Neural cell (in vitro differentiated cells): ENCODE data around the gene G2E3. TPM values are rescaled to one million over a fixed set of nuclear protein-coding genes. Genes with fewer than 3 reads are reported as not detected.
A peak's percentile ranks its signal among the peaks of the same experiment; 100 is the strongest.

Experiments
- H2AFZ ChIP-seq: fragments of 200-600, 300-800 bp; sonication (generic), shearing (Covaris generic); 2 replicates; pipeline ENCODE4 v1.6.0; 2014; ENCODE audit warnings: low read depth, mild to moderate bottlenecking, antibody characterized with exemption, low read length, moderate library complexity
- H3F3A ChIP-seq: fragments of 200-600 bp; shearing (Covaris generic); 2 replicates; pipeline ENCODE4 v1.6.1; 2016; ENCODE audit warnings: mild to moderate bottlenecking, moderate library complexity, mixed read lengths, antibody characterized with exemption, low read length; ENCODE audit not compliant: insufficient read depth, poor library complexity, severe bottlenecking
- H3K27ac ChIP-seq: fragments of 200-600, 300-800 bp; sonication (generic), shearing (Covaris generic); 2 replicates; pipeline ENCODE4 v1.5.1; 2014; ENCODE audit warnings: mild to moderate bottlenecking, low read length, moderate library complexity
- H3K27me3 ChIP-seq: fragments of 300-800, 200-600 bp; sonication (generic), shearing (Covaris generic); 2 replicates; pipeline ENCODE4 v1.6.0; 2014; ENCODE audit warnings: mild to moderate bottlenecking, low read depth, low read length, moderate library complexity; ENCODE audit not compliant: insufficient read depth
- H3K36me3 ChIP-seq: fragments of 300-800, 200-600 bp; sonication (generic), shearing (Covaris generic); 2 replicates; pipeline ENCODE4 v1.5.1; 2014; ENCODE audit warnings: mild to moderate bottlenecking, antibody characterized with exemption, low read length, moderate library complexity; ENCODE audit not compliant: insufficient read depth
- H3K4me2 ChIP-seq: fragments of 300-800, 200-600 bp; sonication (generic), shearing (Covaris generic); 2 replicates; pipeline ENCODE4 v1.6.0; 2014; ENCODE audit warnings: mild to moderate bottlenecking, low read length
- H3K4me3 ChIP-seq: fragments of 300-800, 200-600 bp; sonication (generic), shearing (Covaris generic); 2 replicates; pipeline ENCODE4 v1.5.1; 2014; ENCODE audit warnings: mild to moderate bottlenecking, low read length, moderate library complexity
- H3K79me2 ChIP-seq: fragments of 200-600 bp; shearing (Covaris generic); replicated peaks from 2 replicates; pipeline ENCODE4 v1.6.0; 2014; ENCODE audit warnings: mild to moderate bottlenecking, low read length, moderate library complexity; ENCODE audit not compliant: insufficient read depth
- H3K9ac ChIP-seq: fragments of 300-800, 200-600 bp; sonication (generic), shearing (Covaris generic); 2 replicates; pipeline ENCODE4 v1.6.1; 2016; ENCODE audit warnings: mild to moderate bottlenecking, low read length, mixed read lengths
- H3K9me2 ChIP-seq: fragments of 200-600 bp; shearing (Covaris generic); 2 replicates; pipeline ENCODE4 v1.6.1; 2016; ENCODE audit warnings: mild to moderate bottlenecking, low read length, mixed read lengths; ENCODE audit not compliant: insufficient read depth
- H3K9me3 ChIP-seq: fragments of 200-600, 300-800 bp; sonication (generic), shearing (Covaris generic); 2 replicates; pipeline ENCODE4 v1.6.1; 2016; ENCODE audit warnings: mild to moderate bottlenecking, mixed run types, low read length, moderate library complexity, mixed read lengths
- H4K20me1 ChIP-seq: fragments of 200-600 bp; shearing (Covaris generic); 2 replicates; pipeline ENCODE4 v1.6.1; 2016; ENCODE audit warnings: mild to moderate bottlenecking, mixed run types; ENCODE audit not compliant: insufficient read depth
- EZH2 ChIP-seq: fragments of 200-600, 300-800 bp; shearing (Covaris generic), sonication (generic); IDR thresholded peaks from 2 replicates; pipeline ENCODE4 v1.6.1; 2014; ENCODE audit warnings: antibody characterized with exemption, low read length, borderline replicate concordance, mild to moderate bottlenecking; ENCODE audit not compliant: insufficient read depth, poor library complexity, severe bottlenecking
- MXI1 ChIP-seq: fragments of 450-650 bp; conservative IDR thresholded peaks from 2 replicates; pipeline ENCODE4 v1.6.1; 2014; ENCODE audit warnings: antibody characterized with exemption, mild to moderate bottlenecking; ENCODE audit not compliant: poor library complexity, severe bottlenecking
- POLR2AphosphoS5 ChIP-seq: IDR thresholded peaks from 2 replicates; pipeline ENCODE4 v1.6.1; 2012
- RAD21 ChIP-seq: fragments of 450-650 bp; conservative IDR thresholded peaks from 2 replicates; pipeline ENCODE4 v1.6.1; 2014; ENCODE audit warnings: antibody characterized with exemption, mild to moderate bottlenecking, moderate library complexity
- SMC3 ChIP-seq: fragments of 450-650 bp; conservative IDR thresholded peaks from 2 replicates; pipeline ENCODE4 v1.6.1; 2014; ENCODE audit warnings: antibody characterized with exemption, mild to moderate bottlenecking, moderate library complexity; ENCODE audit not compliant: poor library complexity
- polyA minus RNA-seq: library from RNA; depleted of rRNA, polyadenylated mRNA; stranded (reverse); fragments of >200 nt; gene quantifications from 2 replicates; pipeline ENCODE4 v1.2.3, GENCODE V29; 2014
- polyA plus RNA-seq: library from polyadenylated mRNA; depleted of rRNA; stranded (reverse); fragments of >200 nt; gene quantifications from 2 replicates; pipeline ENCODE4 v1.2.3, GENCODE V29; 2014
- TF ChIP-seq, protein P1 (sequence below): IDR thresholded peaks from 2 replicates; pipeline ENCODE4 v1.6.1; 2012; ENCODE audit warnings: borderline replicate concordance
- TF ChIP-seq, protein P2 (sequence below): fragments of 450-650 bp; IDR thresholded peaks from 2 replicates; pipeline ENCODE4 v1.5.1; 2014; ENCODE audit warnings: antibody characterized with exemption, mild to moderate bottlenecking, moderate library complexity; ENCODE audit not compliant: poor library complexity, severe bottlenecking

Gene G2E3, protein sequence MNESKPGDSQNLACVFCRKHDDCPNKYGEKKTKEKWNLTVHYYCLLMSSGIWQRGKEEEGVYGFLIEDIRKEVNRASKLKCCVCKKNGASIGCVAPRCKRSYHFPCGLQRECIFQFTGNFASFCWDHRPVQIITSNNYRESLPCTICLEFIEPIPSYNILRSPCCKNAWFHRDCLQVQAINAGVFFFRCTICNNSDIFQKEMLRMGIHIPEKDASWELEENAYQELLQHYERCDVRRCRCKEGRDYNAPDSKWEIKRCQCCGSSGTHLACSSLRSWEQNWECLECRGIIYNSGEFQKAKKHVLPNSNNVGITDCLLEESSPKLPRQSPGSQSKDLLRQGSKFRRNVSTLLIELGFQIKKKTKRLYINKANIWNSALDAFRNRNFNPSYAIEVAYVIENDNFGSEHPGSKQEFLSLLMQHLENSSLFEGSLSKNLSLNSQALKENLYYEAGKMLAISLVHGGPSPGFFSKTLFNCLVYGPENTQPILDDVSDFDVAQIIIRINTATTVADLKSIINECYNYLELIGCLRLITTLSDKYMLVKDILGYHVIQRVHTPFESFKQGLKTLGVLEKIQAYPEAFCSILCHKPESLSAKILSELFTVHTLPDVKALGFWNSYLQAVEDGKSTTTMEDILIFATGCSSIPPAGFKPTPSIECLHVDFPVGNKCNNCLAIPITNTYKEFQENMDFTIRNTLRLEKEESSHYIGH
- polyA plus RNA-seq (28.0 and 35.4 TPM in 2 replicates), polyA minus RNA-seq (63.1 and 68.1 TPM in 2 replicates)

DNA sequence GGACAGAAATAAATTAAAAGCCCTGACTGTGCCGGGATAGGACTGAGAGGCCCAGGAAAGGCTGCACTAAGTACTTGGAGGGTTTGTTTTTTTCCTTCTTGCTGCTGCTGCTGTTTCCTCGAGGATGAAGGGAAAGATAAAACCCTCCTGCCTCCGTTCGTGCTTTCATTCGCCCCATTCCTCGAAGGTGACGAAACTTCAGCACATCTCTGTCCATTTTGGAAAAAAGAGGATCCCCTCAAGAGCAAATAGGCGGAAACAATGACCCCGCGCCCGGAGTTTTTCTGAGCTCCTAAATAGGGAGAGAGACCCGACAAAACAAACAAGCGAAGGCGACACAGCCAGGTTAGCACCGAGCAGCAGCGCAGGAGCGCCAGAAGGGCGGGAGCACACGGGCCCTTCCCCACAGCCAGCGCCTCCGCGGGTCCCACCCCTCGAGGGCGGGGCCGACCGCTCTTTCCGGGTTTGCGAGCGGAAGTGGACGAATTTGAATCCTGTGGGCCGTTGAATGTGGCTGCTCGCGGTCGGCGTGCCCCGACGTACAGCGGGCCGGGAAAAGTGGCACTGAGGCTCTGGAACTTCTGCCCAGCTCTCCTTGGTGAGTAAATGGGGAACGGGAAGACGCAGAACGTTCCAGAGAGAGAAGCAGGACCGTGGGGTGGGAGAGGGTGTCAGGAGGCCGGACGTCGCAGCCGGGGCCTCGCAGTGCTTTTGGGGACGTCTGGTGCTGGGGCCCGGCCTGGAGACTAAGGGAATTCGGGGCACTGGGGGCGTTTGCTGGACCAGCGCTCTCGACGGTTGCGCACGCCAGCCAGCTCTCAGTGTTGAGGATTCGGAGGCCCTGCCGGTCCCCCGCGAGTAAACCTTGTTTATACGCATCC, at the start of gene G2E3:
Gene G2E3, plus strand, starts transcription at position 484 of the 881 bp plus-strand sequence. CDS start 21,922 bp downstream, outside the sequence.
- Histone ChIP-seq H3K9me3 (no peaks in the 10 kb centered on the region), H3K79me2 (peaks cover 39% of the 10 kb centered on the region), H3K9me2 (no peaks in the 10 kb centered on the region), H3K4me3 (peak within 1 kb of the TSS; percentile 89), H2AFZ (peak within 1 kb of the TSS; percentile 83), H4K20me1 (no peaks in the 10 kb centered on the region), H3F3A (no peaks in the 10 kb centered on the region), H3K27ac (peak within 1 kb of the TSS; percentile 74), H3K36me3 (no peaks in the 10 kb centered on the region), H3K9ac (peak within 1 kb of the TSS; percentile 84), H3K4me2 (peak within 1 kb of the TSS; percentile 90), H3K27me3 (no peaks in the 10 kb centered on the region)
- TF ChIP-seq EZH2, result no peak
- peak; percentile 94 for TF ChIP-seq POLR2AphosphoS5
- TF ChIP-seq, protein P1, sequence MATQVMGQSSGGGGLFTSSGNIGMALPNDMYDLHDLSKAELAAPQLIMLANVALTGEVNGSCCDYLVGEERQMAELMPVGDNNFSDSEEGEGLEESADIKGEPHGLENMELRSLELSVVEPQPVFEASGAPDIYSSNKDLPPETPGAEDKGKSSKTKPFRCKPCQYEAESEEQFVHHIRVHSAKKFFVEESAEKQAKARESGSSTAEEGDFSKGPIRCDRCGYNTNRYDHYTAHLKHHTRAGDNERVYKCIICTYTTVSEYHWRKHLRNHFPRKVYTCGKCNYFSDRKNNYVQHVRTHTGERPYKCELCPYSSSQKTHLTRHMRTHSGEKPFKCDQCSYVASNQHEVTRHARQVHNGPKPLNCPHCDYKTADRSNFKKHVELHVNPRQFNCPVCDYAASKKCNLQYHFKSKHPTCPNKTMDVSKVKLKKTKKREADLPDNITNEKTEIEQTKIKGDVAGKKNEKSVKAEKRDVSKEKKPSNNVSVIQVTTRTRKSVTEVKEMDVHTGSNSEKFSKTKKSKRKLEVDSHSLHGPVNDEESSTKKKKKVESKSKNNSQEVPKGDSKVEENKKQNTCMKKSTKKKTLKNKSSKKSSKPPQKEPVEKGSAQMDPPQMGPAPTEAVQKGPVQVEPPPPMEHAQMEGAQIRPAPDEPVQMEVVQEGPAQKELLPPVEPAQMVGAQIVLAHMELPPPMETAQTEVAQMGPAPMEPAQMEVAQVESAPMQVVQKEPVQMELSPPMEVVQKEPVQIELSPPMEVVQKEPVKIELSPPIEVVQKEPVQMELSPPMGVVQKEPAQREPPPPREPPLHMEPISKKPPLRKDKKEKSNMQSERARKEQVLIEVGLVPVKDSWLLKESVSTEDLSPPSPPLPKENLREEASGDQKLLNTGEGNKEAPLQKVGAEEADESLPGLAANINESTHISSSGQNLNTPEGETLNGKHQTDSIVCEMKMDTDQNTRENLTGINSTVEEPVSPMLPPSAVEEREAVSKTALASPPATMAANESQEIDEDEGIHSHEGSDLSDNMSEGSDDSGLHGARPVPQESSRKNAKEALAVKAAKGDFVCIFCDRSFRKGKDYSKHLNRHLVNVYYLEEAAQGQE, result peak; percentile 18
- TF ChIP-seq, protein P2, sequence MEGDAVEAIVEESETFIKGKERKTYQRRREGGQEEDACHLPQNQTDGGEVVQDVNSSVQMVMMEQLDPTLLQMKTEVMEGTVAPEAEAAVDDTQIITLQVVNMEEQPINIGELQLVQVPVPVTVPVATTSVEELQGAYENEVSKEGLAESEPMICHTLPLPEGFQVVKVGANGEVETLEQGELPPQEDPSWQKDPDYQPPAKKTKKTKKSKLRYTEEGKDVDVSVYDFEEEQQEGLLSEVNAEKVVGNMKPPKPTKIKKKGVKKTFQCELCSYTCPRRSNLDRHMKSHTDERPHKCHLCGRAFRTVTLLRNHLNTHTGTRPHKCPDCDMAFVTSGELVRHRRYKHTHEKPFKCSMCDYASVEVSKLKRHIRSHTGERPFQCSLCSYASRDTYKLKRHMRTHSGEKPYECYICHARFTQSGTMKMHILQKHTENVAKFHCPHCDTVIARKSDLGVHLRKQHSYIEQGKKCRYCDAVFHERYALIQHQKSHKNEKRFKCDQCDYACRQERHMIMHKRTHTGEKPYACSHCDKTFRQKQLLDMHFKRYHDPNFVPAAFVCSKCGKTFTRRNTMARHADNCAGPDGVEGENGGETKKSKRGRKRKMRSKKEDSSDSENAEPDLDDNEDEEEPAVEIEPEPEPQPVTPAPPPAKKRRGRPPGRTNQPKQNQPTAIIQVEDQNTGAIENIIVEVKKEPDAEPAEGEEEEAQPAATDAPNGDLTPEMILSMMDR, result no peak
- TF ChIP-seq MXI1, result peak; percentile 87

DNA sequence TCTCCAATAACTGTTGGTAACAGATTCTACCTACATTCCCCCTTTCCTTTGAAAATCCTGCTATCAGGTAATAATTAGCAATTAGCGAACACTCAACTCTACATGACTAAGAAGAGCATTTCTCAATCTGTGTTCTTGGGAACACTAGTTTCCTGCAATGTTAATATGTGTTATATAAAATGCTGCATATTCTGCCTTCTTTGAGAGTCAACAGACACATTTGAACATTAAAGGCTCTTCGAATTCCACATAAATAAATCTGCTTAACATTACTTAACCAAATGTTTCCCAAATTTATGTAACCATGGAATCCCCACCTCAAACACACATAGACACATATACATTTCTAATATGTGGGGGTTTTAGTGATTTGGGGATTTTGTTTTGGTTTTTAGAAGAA, 41.2 kb upstream of the G2E3 start:
- Histone ChIP-seq H3K27me3 (no peaks in the 10 kb centered on the region), H3K4me2 (no peak overlapping the region), H3K79me2 (no peaks in the 10 kb centered on the region), H3K9ac (no peak overlapping the region), H2AFZ (no peak overlapping the region), H3F3A (no peaks in the 10 kb centered on the region), H3K9me3 (no peaks in the 10 kb centered on the region), H3K27ac (no peak overlapping the region), H3K9me2 (no peaks in the 10 kb centered on the region), H3K36me3 (no peaks in the 10 kb centered on the region), H3K4me3 (no peak overlapping the region), H4K20me1 (no peaks in the 10 kb centered on the region)
- no peak for TF ChIP-seq MXI1
- TF ChIP-seq, protein P2, result no peak
- no peak for TF ChIP-seq RAD21
- no peak for TF ChIP-seq EZH2
- no peak for TF ChIP-seq SMC3
